Measurements from ENCODE around the gene OVAAL.

OVAAL gene

DNA sequence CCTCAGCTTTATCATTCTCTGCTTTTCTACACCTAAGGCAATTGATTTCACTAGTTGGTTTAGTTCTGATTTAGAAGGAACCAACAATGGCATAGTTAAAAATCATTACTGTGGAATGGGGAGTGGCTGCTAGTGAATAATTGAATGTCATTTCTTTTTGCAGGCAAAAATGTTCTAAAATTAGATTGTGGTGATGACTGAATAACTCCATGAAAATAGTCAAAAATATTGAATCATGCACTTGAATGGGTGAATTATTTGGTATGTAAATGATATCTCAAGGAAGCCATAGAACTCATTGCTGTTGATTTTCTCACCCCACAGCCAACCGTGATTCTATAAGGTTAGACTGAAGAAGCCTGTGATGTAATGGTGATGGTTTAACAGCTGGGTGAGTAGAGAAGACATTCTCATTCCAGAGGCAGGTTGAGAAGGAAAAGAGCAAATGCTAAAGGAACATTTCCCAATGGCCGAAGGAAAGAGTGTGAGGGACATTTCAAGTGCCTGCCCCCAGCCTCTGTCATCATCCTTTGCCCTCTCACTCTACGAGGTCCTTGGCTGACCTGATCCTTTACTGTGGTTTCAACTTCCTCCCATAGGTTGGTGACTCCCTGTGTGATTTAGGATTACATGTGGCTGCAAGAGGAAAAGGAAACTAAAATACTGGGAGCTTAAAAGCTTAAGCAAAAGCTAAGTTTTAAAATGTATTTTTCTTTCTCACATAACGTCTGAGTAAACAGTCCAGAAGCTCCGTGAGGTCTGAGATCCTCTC is 12.5 kb downstream of the OVAAL start:
- no peak for DNase-seq (ENCODE audit: low read depth)

DNA sequence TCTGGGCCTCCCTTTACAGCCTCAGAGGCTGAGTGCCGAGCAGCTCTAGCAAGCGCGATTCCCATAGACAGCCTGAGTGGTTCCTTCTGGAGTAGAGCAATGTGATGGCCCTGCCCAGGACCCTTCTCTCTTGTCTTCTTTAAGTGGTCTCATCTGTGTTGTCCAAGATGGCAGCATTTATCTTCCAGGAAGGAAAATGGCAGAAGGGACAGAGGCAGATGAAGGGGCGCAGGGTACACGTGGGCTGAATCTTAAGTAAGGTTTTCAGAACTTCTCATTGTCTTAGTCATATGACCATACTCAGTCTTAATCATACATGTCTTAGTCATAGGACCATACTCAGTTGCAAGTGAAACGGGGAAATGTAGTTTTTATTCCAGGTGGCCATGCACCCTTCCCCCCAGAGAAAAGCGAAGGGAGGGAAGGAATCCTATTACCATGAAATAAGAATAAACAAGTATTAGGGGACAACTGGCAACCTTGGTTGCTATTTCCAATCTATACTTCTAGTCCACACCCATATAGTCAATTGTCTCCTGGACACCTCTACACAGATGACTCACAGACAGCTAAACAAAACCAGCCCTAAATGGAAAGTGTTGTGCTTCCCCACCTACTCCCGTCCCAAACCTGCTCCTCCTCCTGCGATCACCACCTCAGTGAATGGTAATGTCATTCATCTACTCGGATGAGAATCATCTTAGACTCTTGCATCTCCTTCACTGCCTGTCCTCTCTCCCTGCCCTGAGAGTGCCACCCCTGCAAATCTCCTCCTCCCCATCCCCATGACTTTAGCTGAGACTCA is 13.3 kb downstream of the OVAAL start:
- DNase-seq (ENCODE audit: low read depth), result no peak

DNA sequence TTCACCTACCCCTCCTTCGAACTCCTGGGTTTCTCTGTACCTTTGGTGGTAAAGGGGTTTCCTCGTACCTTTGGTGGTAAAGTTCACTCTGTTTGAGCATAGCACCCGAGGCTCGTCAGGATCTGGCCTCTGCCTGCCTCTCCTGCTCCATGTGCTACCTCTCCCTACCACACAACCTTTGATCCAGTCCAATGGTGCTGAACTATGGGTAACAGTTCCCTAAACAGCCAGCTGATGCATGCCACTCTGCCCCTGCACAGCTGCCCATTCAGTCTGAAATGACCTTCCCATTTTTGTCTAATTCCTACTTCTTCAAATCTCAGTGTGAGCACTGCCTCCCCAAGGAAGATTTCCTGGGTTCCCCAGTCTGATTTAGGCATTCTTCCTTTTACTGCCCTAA is 14.0 kb downstream of the OVAAL start:
- no peak for DNase-seq (ENCODE audit: low read depth)

DNA sequence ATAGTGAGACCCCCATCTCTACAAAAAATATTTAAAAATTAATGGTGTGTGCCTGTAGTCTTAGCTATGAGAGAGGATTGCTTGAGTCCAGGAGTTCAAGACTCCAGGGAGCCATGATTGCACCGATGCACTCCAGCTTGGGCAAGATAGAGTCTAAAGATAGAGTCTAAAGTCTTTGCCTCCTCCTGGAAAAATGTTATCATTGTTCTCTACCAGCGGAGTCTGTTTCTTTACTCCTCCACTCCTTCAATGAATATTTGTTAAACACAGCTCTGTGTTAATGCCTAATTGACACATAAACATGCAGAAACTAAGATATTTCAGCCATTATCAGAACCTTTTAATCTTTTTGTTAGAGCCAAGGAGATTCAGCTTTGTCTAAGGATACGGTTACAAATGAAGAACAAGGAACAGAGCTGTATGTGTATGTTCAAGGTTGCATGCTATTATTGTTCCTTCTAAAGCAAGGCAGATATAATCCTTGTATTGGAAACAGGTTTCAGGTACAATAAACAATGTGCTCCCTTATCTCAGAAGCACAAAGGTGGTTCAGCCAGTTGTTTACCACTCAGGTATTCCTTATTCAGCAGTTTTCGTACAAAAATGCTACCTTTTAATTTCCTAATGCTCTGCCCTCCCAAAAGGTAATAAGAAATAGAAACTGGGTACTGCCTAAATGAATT is 15.4 kb downstream of the OVAAL start:
- DNase-seq (ENCODE audit: low read depth), result no peak

DNA sequence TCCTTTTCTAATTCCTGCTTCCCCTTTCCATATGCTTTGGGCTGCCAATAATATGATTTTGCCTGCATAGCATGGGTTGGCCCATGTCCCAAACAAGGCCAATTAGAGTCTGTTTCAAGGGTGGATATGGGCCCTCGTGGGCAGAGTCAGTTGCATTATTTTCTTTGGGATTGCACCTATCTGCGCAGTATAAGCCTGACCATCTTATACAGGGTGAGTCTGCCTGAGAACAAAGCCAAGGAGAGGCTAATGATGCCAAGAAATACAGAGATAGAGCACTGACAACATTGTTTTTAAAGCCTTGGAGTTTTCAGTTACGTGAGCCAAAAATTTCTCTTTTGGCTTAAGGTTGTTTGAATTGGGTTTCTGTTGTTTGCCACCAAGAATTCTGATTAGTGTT is 18.6 kb downstream of the OVAAL start:
- DNase-seq (ENCODE audit: low read depth), result no peak

DNA sequence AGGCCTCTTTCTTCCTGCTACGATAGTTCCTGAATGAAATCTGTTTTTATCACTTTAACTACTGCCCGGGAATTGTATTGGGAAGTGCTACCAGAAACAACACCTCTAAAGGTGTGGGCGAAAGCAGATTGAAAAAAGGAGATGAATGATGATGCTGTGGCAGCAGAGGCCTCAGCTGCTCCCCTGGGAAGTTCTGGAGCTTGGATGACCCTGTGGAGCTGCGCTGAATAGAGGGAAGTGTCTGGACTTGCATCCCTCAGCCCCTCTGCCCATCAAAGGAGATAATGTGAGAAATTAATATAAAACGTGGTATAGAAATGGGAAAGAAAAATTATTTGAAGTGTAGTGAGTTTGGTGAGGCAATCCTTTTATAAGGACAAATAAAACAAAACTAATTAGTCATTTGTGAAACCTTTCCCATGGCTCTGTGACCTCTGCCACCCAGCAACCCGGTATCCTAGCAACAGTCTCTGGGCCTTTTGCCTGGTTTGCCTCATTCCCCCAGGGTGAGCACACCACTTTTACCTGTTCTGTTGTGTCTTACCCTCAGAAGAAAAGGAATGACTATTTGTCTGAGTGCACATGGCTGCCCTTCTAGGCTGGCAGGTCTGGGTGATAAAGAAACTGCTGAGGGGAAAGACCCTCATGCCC is 21.3 kb downstream of the OVAAL start:
- no peak for DNase-seq (ENCODE audit: low read depth)

DNA sequence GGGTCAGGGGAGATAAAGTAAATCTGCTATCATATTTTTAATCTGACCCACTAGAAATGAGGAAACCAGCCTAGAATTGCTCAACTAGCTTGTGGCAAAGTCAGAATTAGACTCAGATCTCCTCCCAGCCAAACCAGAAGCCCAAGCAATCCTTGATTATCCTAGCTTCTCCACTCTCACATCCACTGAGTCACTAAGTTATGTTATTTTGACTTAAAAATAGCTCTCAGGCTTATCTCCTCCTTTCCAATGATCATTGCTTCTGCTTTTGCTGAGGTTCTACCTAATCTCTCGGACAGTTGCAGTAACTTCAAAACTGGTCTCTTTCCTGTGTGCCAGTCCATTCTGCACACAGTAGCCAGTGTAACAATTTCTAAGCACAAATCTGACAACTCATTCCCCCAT is 22.9 kb downstream of the OVAAL start:
- no peak for DNase-seq (ENCODE audit: low read depth)

DNA sequence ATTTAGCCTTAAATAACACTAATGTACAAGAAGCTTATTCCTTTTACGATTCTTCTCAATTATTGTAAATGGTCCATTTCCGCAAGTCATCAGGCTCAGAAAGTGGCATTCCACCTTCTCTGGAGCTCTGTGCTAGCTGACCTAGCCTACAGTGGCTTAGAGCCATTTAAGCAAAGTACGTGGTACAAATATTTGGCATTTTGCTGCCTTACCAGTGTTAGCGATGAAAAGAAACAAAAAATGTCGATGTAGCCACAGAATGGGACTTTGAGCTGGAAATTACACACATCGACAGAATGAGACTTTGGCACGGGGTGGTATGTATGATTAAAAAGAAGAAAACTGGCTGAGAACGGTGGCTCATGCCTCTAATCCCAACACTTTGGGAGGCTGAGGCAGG is 26.1 kb downstream of the OVAAL start:
- no peak for DNase-seq (ENCODE audit: low read depth)

DNA sequence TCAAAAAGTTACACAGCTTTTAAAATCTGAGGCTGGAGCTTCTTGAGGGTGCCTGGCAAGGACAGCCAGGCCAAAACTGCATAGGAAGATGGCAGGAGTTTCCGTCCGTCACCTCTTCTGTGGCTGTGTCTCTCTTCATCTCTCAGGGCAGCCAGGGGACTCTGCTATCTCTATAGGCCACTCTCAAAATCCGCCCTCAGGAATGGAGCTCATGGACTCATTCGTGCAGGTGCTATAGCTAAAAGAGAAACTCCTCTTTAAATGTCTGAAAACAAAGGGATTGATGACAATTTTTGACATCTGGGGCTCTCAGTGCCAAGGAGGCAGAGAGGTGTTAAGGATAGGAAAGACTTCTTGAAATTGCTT is 27.2 kb downstream of the OVAAL start:
- no peak for DNase-seq (ENCODE audit: low read depth)

DNA sequence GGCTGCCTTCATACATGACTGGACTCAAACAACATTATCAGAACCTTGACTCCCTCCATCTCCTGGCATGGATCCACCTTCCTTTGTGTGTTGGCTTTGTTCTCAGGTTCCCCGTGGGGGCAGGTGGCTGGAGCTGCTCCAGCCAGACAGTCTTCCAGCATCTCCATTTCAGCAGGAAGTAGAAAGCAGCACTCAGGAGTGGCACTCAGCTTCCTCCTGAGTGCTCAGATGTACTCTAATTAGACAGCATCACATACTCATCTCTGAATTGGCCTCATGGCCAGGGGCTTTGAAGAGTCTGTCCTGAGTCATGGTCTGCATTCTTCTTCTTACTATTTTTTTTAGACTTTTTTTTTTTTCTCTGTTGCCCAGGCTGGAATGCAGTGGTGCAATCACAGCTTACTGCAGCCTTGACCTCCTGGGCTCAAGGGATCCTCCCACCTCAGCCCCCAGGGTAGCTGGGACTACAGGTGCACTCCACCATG is 27.9 kb downstream of the OVAAL start:
- no peak for DNase-seq (ENCODE audit: low read depth)

DNA sequence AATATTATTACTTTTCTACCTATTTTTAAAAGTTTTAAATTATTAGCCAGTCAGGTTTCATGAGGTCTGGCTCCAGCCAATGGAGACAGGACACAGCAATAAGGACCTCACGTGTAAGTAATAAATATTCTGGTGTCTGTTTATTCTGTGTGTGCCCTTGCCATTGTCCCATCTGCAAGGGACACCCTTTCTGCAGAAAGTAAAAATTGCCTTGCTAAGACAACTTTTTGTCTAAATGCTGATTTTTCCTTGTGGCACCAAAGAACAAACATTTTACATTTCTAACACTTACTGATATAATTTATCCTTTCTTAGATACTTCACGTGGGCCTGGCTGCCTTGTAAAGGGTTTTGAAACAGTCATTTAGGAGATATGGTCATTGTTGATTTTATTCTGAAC is 29.4 kb downstream of the OVAAL start:
- no peak for DNase-seq (ENCODE audit: low read depth)

DNA sequence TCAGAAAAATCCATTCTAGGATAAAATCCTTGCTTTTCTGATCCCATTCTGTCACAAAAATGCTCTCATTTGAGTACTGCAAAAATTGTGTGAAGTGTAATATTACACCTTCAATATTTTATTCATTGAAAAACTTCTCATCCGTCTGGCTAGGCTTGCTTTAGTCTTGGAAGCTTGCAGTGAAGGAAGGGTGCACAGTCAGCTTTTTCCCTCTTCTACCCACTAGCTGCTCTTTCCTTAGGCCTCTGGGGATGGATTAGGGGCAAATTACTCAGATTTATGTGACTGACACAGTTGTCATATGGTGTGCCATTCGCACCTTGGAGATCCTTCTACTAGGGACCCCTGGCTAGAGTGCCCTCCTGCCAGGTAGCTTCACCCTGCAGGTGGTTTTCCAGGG is 32.1 kb downstream of the OVAAL start:
- DNase-seq (ENCODE audit: low read depth), result no peak

DNA sequence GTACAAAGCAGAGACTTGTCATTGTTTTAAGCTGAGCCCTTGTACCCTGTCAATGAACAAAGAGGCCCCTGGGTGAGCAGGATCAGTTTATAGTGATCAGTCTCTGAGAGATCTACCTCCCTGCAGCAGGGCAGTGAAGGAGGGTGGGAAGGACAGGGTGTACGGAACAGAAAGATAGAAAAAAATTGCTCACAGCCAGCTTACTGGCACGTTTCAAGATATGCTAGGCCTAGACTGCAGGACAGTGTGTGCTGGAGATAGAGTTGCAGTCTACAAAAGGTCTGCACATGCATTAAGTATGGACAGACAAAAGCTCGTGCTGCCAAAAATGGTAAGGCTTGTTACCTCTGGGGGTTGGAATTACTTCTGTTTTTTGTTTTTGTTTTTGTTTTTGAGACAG is 34.6 kb downstream of the OVAAL start:
- DNase-seq (ENCODE audit: low read depth), result no peak

DNA sequence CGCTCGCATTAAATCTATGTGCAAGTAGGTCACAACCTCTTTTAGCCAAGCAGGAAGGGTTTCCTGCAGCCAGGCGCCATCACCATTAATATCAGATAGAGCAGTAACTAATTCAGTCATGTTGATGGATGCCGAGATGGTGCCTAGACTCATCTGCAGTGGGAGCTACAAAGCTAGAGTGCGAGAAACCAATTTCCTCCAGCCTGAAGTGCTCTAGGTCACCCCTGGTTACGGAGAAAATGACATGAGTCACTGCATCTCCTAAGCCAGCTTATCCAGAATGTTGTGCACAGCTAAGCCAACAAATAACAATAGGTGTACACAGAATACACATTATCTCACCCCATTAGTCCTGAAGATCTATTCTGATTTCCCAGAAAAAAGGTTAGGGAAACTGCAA is 36.0 kb downstream of the OVAAL start:
- no peak for DNase-seq (ENCODE audit: low read depth)

DNA sequence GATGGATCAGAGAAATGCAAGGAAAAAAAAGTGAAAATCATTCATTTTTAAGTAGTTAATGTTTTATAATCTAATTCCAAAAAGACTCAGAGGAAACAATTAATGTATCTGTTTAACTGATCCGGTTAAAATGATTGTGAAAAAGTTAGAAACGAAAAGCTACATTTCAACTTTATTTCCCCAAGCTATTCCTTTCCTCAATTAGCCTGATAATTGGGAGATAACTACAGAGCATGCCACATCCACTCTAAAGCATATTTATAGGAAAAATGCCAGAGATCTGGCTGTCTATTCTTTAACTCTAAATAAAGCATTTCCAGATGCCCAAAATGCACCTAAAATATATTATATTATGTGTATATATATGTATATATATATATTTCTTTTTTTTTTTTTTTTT is 37.2 kb downstream of the OVAAL start:
- DNase-seq (ENCODE audit: low read depth), result no peak

DNA sequence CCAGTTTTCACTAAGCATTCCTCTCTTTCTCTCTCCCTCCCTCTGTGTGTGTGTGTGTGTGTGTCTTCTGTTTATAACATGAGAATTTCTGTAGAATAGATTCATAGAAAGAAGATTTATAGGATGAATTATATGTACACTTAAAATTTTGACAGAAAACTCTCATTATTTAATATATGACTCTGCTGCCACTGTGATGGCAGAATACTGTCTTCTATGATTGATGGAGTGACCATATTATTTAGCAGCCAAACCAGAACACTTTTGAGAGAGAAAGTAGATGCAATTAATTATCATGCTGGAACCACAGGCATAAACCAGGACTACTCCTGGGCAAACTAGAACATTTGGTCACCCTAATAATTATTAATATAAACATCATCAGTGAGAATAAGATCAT is 38.8 kb downstream of the OVAAL start:
- DNase-seq (ENCODE audit: low read depth), result no peak

DNA sequence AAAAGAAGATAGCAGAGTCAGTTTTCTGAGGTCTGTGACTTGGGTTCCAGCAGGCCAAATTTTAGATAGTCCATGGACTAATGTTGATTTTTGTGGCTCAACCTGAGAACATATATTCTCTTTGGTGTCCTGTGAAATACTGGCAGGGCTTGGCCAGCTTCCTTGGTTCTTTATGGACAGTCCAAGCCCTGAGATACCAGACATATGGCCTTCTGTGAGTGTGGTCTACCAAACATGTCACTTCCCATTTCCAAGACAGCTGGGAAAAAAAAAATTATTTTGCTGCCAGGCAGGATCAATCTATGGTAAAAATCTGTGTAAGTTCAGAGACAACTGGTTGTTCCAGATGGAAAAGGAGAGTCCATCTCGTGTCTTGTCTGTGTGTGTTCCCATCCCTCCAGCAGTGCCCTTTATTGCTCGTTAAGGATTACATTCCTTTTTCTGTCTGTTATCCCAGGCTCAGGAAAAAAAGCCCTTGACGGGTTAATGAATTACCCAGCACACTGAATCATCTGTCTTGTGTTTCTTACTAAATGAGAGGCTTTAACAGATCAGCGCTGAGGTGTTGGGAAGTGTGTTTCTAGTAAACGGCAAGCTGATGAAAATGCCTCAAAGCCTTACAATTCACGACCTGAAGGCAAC is 39.7 kb downstream of the OVAAL start:
- DNase-seq (ENCODE audit: low read depth), result no peak

DNA sequence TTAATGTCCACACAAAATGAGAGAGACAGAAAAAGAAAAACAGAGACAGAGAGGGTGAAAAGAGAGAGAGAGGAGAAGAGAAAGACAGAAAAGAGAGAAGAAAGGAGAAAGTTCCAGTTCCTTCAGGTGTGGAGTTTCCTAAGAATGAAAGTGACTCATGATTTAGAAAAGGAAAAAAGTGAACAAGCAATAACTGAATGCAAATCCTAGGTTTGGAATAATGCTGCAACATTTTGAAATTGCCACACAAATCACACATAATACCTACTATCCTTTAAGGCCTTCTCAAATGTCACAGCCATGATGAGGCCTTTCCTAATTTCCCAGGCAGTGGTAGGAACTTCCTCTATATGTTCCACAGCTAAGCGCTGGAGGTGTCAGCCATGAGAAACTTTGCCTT is 41.6 kb downstream of the OVAAL start:
- no peak for DNase-seq (ENCODE audit: low read depth)

DNA sequence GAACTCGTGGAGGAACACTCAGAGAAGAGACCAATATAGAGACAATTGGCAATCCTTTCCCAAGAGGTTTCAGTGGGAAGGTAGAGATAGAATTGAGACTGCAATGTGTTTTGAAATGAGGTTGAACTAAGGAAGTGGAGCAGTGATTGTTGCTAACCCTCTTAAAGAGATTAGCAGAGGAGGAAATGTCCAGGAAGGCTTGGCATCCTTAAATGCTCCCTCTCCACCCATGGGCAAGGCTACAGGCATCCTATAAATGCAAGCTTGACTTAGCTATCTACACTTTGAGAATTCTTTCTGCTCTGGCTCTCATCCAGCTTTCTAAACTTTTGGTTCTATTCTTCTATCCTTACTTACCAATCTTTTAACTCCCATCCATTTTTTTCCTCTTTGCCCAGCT is 42.7 kb downstream of the OVAAL start:
- no peak for DNase-seq (ENCODE audit: low read depth)

DNA sequence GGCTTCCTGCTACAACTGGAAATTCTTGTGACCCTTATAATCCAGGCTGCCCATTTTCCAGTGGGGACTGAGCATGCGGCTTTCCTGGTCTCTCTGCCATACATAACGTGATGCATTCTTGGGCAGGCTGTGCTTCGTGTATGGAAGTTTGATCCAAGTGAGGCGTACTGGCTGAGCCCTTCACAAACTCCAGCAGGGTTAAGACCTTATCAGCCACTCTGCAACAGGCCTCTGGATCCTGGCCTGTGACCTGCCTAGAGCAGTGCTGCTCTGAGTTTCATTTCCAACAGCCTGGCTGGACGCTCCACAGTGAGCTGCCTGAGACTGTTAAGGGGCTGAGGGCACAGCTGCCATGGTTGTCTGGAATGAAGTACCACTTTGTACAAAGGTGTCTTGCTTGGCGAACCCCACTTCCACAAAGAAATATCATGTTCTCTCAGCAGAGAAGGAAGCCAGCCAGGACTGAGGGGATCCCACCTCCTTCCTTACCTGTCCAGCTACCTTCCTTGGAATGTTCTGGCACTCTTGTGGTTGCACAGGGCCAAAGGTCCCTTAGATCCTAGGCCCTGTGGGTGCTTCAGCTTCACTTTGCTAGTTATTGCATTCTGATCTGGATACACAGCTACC is 44.6 kb downstream of the OVAAL start:
- no peak for DNase-seq (ENCODE audit: low read depth)

DNA sequence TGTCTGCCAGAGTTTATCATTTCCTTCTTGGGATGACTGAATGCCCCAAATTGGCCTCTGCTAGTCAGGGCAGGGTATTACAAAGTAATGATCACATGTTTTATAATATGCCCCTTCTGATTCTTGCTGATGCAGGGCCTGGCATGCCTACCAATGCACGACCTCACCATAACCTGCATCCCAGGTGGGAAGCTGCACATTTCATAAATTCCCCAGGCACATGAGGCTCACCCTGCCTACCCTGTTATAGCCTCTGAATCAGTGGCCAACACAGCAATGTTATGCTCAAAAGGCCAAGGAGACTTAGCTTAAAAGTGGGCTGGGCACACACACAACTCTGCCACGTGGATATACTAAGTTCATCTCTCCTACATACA is 45.1 kb downstream of the OVAAL start:
- DNase-seq (ENCODE audit: low read depth), result no peak

DNA sequence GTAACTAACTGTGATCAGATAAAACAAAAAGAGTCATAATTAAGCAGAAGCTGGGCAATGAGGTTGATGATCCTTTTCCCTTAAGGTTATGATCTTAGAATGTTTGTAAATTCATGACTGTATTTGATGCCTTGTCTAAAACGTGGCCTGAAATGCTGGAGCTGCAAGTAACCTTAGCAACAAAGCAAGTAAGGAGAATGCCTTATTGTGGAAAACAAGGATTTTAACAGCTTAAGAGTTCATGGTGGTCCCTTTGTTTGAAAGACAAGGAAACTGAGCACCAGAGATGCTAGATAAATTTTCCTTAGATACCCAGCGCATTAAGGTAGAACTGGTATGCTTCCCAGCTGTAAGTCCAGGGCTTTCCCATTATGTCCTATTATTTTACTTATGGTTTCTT is 47.4 kb downstream of the OVAAL start:
- no peak for DNase-seq (ENCODE audit: low read depth)
